Ishikawa (cell line): ENCODE measurements around the gene BNIP1.

ENCODE experiments used
- CEBPB ChIP-seq: IDR thresholded peaks from 2 replicates; pipeline ENCODE4 v1.6.1; 2012
- CREB1 ChIP-seq: IDR thresholded peaks from 2 replicates; pipeline ENCODE4 v1.6.1; 2012; ENCODE audit warnings: low read depth
- EGR1 ChIP-seq: IDR thresholded peaks from 2 replicates; pipeline ENCODE4 v1.6.1; 2012
- EP300 ChIP-seq: IDR thresholded peaks from 2 replicates; pipeline ENCODE4 v1.6.1; 2012; ENCODE audit warnings: borderline replicate concordance
- NFIC ChIP-seq: IDR thresholded peaks from 2 replicates; pipeline ENCODE4 v1.6.1; 2012
- REST ChIP-seq: IDR thresholded peaks from 2 replicates; pipeline ENCODE4 v1.6.1; 2012; ENCODE audit warnings: low read depth, mild to moderate bottlenecking
- YY1 ChIP-seq: IDR thresholded peaks from 2 replicates; pipeline ENCODE4 v1.6.1; 2012; ENCODE audit warnings: low read depth

DNA sequence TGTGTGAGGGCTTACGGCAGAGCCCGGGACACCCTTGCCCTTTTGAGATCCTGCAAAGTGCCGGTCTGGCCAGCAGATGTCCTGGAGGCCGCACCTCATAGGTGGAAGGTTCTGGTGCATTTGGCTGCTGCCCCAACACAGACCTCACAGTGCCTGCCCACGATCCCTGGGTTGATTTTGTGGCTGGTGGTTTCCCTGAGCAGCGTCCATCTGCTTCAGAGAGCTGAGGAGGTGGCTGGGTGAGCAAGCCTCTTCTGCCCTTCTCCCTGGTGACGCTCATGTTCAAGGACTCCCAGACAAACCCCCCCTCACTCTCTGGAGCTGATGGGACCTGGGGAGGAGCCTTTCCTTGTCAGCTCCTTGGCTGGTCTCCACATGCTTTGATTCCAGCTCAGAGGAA lies 18.9 kb downstream of the BNIP1 start:
- no peak for TF ChIP-seq NFIC
- no peak for TF ChIP-seq YY1
- no peak for TF ChIP-seq CEBPB
- no peak for TF ChIP-seq EGR1
- TF ChIP-seq EP300, result no peak
- TF ChIP-seq REST, result no peak
- TF ChIP-seq CREB1, result no peak
